ENCODE results near the gene HPSE2. TPM values are rescaled to one million over a fixed set of nuclear protein-coding genes. Genes with fewer than 3 reads are reported as not detected.

Gene HPSE2
- total RNA-seq, 1 experiment from 2014 or later = 0.20 TPM

DNA sequence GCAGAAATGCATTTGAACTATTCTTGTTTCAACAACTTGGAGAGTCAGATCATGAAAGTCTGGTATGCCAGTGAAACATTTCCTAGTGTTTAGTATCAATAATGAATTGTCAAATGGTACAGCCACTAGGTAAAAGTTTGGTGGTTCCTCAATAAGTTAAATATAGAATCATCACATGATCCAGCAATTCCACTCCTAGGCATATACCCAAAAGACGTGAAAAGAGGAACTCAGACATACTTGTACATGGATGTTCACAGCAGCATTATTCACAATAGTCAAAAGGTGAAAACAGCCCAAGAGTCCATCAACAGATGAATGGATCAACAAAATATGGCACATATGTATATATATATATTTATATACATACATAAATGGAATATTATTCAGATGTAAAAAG is 721.9 kb downstream of the HPSE2 start:
- no CpG with 5 or more reads among the region's 1 CpG for WGBS (ENCODE audit: extremely low coverage, insufficient read length, low lambda C conversion rate)
- no peak overlapping the region for H2AFZ ChIP-seq (ENCODE audit: low read length)

More for the DNA sequence above, 721.9 kb downstream of the HPSE2 start:
- H2BK5ac ChIP-seq (ENCODE audit: insufficient read length, low read length) = no peak overlapping the region
- Mint-ChIP-seq H3K4me3 (no peak overlapping the region), H3K36me3 (ENCODE audit: insufficient read depth in 1 of 3, low read depth in 3 of 3) (no peaks in the 10 kb centered on the region), H3K9me3 (no peaks in the 10 kb centered on the region; a peak in 1 of 5 replicates), H3K27ac (no peak overlapping the region), H3K27me3 (ENCODE audit: low read depth) (no peaks in the 10 kb centered on the region), H3K4me1 (0 out of 4 replicates have a peak, but pooled peaks cover 0 to 3% of the 10 kb centered on the region in 2 experiments)
- no peak overlapping the region for H4K8ac ChIP-seq (replicated peaks; ENCODE audit: insufficient read length, low read depth, low read length)
- DNase-seq = no peak
- no peak overlapping the region for H2AK5ac ChIP-seq (ENCODE audit: insufficient read length, low read length)
- no peak overlapping the region for H3T11ph ChIP-seq (ENCODE audit: low read length)
- no peaks in the 10 kb centered on the region for H3K27me3 ChIP-seq (ENCODE audit: insufficient read depth, low read length)
- no peaks in the 10 kb centered on the region for H3K79me2 ChIP-seq (ENCODE audit: insufficient read depth, low read length)
- H4K20me1 ChIP-seq (ENCODE audit: control insufficient read depth, insufficient read depth, insufficient read length) = no peaks in the 10 kb centered on the region
- no peak overlapping the region for H3K4ac ChIP-seq (ENCODE audit: low read depth, low read length)
- no peak overlapping the region for H3K18ac ChIP-seq (ENCODE audit: insufficient read length, low read depth, low read length)
- no peak overlapping the region for H3K23ac ChIP-seq (ENCODE audit: insufficient read length, low read depth, low read length)
- no peak overlapping the region for H3K14ac ChIP-seq (ENCODE audit: insufficient read depth, low read length)
- H3K4me1 ChIP-seq (ENCODE audit: insufficient read depth, low read length) = no peaks in the 10 kb centered on the region
- no peak overlapping the region for H2BK15ac ChIP-seq (ENCODE audit: low read depth, low read length)
- TF ChIP-seq, protein P1, sequence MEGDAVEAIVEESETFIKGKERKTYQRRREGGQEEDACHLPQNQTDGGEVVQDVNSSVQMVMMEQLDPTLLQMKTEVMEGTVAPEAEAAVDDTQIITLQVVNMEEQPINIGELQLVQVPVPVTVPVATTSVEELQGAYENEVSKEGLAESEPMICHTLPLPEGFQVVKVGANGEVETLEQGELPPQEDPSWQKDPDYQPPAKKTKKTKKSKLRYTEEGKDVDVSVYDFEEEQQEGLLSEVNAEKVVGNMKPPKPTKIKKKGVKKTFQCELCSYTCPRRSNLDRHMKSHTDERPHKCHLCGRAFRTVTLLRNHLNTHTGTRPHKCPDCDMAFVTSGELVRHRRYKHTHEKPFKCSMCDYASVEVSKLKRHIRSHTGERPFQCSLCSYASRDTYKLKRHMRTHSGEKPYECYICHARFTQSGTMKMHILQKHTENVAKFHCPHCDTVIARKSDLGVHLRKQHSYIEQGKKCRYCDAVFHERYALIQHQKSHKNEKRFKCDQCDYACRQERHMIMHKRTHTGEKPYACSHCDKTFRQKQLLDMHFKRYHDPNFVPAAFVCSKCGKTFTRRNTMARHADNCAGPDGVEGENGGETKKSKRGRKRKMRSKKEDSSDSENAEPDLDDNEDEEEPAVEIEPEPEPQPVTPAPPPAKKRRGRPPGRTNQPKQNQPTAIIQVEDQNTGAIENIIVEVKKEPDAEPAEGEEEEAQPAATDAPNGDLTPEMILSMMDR (conservative IDR thresholded peaks at IDR 0.05) = no peak
- no peaks in the 10 kb centered on the region for H3K23me2 ChIP-seq (ENCODE audit: insufficient read length, low read depth, low read length, poor library complexity, severe bottlenecking)
- no peak overlapping the region for H2BK120ac ChIP-seq (ENCODE audit: low read depth, low read length, poor library complexity, severe bottlenecking)
- no peaks in the 10 kb centered on the region for H3K79me1 ChIP-seq (ENCODE audit: insufficient read depth, low read depth, low read length, poor library complexity, severe bottlenecking)
- H3K4me2 ChIP-seq (ENCODE audit: insufficient read depth, insufficient read length, low read length) = no peak overlapping the region
- no peak overlapping the region for H2BK20ac ChIP-seq (ENCODE audit: low read depth, low read length, poor library complexity, severe bottlenecking)
- no peak overlapping the region for H4K5ac ChIP-seq (ENCODE audit: insufficient read length, low read depth, low read length)
- no peak overlapping the region for H3K27ac ChIP-seq (ENCODE audit: insufficient read length, low read depth, low read length)
- H4K91ac ChIP-seq (ENCODE audit: insufficient read length, low read depth, low read length) = no peak overlapping the region
- H3K9me3 ChIP-seq (ENCODE audit: control insufficient read depth, low read depth, low read length) = no peaks in the 10 kb centered on the region
- H2BK12ac ChIP-seq (ENCODE audit: insufficient read length, low read depth, low read length) = no peak overlapping the region
- H3K9ac ChIP-seq (ENCODE audit: extremely low read depth, insufficient read length, low read length) = no peak overlapping the region
- H3K56ac ChIP-seq (ENCODE audit: insufficient read length, low read depth, low read length) = no peak overlapping the region
